ENCODE data around the gene P3H2.

The P3H2 gene

DNA sequence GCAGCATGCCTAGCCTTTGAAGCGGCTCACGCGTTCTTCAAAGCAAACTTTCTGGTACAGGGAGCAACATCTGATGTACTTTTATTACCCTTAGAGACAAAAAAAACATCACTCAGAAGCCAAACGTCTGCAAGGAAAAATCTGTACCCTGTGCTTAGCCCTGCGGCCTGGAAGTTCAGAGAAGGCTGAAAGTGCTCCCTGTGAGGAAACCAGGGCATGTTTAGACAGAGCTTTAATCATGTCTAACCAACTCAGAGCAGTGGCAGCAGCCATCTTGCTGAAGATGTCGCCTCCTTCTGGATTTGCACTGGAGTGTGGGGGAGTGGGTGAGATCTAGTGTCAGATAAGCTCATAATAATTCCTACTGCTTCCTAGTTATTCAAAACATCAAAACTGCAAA is 170.4 kb downstream of the P3H2 start:
- TF ChIP-seq, protein P1, sequence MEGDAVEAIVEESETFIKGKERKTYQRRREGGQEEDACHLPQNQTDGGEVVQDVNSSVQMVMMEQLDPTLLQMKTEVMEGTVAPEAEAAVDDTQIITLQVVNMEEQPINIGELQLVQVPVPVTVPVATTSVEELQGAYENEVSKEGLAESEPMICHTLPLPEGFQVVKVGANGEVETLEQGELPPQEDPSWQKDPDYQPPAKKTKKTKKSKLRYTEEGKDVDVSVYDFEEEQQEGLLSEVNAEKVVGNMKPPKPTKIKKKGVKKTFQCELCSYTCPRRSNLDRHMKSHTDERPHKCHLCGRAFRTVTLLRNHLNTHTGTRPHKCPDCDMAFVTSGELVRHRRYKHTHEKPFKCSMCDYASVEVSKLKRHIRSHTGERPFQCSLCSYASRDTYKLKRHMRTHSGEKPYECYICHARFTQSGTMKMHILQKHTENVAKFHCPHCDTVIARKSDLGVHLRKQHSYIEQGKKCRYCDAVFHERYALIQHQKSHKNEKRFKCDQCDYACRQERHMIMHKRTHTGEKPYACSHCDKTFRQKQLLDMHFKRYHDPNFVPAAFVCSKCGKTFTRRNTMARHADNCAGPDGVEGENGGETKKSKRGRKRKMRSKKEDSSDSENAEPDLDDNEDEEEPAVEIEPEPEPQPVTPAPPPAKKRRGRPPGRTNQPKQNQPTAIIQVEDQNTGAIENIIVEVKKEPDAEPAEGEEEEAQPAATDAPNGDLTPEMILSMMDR (IDR thresholded peaks at IDR 0.05): no peak

DNA sequence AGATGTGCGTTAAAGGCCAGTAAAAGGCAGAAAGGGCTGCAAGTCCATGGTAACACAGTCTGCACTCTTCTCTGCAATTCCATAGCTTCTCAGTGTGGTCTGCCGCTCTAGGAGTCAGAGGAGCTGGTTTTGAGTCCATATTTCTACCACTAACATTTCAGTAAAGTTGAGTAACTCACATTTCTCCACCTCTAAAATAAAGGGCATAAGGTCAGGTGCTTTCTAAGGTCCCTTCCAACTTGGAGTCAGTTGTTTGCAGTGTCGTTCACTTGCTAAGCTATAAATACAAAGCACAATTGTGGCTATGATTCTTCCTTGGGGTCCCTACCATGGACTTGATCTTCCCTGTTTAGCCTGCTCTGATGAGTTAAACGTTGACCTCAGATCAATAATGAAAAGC is 171.1 kb downstream of the P3H2 start:
- TF ChIP-seq, protein P1 (IDR thresholded peaks at IDR 0.05): no peak

DNA sequence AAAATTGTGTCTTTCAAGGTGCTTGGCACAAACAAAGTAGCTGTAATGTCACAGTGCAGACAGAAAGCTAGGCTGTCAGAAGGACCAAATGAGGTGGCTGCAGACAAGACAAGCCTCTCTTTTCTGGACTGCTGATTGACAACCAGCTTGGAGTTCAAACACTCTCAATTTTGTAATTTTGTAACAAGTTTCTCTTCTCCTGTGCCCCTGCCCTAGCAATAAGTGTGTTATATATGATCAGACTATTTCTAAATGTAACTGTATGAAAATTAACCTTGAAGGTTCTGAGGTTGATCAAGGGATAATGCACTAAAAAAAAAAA is 172.0 kb downstream of the P3H2 start:
- TF ChIP-seq, protein P1 (IDR thresholded peaks at IDR 0.05): no peak

DNA sequence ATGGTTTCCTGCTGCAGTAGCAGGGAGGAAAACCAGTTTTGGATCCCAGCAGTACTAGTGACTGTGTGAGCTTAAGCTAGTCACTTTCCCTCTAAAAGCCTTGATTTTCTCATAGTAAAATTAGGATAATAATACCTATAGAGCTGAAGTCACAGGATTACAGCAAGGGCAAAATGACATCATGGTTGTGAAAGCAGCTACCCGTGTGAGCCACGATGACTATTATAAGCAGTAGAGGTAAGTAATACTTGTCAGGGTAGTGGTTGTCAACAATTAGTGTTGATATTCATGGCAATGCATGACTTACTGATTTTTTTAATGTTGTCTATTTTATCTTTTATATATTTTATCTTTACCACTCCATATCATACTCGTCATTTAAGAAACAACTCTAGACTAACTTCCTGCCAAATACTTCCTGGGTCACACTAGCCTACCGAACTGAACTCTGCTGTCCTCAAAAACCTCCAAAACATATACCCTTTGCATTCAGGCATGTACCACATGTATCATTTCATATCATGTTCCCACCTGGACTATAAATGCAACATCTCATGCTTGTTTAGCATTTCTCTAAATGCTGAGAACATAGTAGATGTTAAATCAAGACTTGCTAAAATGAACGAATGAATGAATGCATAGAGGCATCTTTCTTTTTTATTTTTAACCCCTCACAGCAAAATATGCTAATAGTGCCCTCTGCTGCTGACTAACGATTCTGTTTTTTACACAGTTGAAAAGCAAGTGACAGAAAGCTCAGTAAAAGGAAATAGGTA is 172.6 kb downstream of the P3H2 start:
- TF ChIP-seq, protein P1 (IDR thresholded peaks at IDR 0.05): peak; percentile 71

DNA sequence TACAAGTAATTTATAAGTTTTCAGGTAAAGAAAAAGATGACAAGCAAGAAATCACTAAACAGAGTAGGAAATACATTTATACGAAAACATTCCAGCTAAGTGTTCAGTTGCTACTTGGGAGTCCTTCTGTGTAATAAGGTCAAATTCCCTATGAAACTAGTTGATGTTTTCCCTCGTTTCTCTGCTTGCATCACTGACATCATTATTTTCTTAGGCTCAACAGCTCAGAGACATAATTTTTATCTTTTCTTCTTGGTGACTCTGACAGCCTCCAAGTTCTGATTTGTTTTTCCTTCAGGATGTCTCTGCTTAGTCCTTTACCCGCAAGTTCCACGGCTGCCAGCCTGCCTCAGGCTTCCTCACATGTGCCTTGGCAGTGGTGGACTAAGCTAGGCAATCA is 173.6 kb downstream of the P3H2 start:
- TF ChIP-seq, protein P1 (IDR thresholded peaks at IDR 0.05): no peak

DNA sequence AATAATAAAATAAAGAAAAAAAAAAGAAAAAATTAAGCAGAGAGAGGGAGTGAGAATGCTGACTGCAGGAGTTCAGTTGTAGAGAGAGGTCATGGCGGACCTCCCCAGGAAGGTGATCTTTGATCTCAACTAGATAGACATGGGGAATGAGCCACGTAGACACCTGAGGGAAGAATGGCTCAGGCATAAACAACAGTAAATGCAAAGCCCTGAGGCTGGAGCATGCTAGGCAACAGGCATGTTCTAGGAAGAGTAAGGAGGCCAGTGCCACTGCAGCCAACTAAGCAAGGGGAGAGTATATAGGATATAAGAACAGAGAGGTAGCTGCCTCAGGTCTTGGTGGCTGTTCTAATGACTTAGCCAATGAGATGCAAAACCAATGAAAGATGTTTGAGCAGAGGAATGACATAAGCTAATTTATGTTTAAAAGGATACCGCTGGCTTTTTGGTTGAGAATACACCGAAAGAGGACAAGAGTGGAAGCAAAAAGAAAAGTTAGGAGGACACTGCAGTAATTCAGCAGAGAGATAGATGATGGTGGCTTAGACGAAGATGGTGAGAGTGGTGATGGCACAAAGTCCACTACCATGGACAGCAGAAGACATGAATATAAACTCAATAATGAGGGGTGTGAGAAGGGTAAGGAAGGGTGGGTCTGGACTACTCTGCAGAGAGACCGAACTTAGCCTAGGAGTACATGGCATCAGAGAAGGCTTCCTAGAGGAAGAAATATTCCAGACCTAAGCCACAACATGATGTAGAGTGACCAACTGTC is 174.6 kb downstream of the P3H2 start:
- TF ChIP-seq, protein P1 (IDR thresholded peaks at IDR 0.05): no peak

DNA sequence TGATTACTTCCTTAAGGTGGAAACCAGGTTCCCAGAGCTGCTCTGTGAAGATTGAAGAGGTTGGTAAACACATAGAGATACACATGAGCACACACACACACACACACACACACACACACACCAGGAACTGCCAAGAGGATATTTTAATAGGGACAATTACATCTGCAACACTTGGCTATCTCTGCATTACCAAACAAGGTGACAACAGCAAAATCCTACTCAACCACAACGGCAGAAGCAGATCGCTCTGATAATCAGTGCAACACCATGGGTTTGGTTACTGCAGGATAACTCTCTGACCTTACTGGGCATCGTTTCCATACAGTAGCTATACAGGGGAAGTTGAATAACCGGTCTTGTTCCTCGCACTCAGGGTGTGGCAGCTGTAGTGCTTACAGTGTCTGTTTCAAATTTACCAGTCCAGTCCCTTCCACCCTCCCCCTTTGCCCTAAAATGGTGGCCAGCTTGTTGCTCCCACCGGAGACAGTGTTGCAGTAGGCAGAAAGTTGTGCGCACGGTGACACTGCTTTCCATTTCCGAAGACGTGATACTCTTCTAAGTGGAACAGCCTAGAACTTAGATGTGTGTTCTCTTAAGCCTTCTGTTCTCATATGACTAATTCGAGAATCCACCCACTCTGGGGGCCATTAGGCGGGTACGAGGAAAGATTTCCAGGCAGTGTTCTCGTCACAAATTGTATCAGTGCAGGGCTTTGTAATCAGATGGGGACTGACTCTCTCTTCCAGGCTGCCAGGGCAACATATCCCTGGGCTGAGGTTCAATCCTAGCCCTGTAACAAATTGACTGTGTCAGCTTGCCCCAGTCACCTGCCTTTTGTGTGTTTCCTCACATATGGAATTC is 176.2 kb downstream of the P3H2 start:
- TF ChIP-seq, protein P1 (IDR thresholded peaks at IDR 0.05): no peak

Measured in LNCAP (cell line).